Epidermal melanocyte (primary cell): ENCODE results near the gene LRBA.
"Not testable (repeated sequence)": the region's sequence is repeated elsewhere in the genome, so short reads cannot be mapped to it uniquely, and the experiment has no call there.

Experiments
- DNase-seq: peaks from one replicate; pipeline ENCODE4 v3.0.0; 2011; ENCODE audit warnings: low spot score; ENCODE audit not compliant: insufficient read length

The LRBA gene

DNA sequence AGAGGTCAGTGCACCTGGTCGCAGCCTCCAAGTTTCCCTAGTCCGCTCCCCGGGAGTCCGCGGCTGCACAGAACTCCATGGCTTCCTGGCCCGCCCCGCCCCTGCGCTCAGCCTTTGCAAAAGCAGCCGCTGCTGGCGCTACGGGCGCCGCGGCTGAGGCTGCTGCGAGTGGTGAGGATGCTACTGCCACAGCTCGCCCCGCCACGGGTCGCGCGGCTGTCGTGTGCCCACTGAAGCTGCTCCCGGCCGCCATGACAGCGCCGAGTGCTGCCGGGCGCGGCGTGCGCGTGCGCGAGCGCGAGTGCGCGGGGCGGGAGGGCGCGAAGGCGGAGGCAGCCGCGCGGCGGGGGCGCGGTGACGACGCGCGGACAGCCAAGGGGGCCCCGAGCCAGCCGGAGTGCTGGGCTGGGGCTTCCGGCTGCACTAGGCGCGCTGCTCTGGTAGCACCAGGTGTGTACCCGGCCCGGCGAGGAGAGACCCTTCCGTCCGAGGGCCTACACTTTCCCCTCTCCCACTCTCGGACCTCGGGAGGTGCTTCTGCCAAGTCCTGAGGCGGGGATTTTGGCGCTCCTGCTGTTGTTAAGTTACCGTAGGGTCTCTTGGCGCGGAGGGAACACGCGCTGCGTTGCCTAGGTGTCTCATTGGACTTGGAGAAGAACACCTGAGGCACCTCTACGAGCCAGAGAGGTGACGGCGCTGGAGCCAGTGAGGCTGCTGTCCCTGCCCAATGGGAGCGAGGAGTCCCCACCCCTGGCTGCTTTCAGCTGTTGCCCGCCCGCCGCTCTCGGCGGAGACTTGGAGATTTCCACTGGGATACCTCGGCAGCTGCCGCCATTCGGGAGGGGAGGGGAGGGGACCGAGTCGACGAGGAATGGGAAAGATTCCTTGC lies 619 bp upstream of the LRBA start:
- DNase-seq: peak; percentile 42

DNA sequence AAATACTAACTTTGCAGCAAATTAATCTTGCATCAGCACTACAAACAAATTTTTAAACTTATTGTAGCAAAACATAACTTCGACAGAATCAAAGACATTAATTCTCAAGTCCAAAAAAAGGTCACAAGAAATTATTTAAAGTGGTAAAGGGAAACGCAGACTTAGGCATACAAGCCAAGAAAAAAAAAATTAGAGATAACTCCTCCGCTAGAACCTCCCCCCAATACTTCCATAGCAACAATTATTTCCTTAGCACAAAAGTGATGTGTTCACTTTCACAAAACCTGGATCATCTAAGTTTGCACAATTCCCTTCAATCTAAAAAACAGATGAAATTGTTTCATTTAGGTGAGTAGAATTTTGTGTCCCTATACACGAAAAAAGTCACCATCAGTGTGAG lies 1.1 kb downstream of the LRBA start:
- DNase-seq: no peak

DNA sequence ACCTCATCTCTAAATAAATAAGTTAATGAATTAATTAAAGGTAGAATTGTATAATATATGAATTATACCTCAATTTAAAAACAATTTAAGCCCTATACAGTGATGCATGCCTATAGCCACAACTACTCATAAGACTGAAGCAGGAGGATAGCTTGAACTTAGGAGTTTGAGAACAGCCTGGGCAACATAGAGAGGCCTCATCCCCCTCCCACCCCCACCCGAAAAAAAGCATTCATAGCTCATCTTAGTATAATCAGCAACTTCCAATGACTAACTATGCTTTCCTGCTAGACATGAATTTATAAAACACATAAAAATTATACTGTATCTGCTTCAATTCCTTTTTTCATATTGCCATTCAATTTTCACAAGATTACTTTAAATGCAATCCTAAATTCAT lies 1.6 kb downstream of the LRBA start:
- no peak for DNase-seq

DNA sequence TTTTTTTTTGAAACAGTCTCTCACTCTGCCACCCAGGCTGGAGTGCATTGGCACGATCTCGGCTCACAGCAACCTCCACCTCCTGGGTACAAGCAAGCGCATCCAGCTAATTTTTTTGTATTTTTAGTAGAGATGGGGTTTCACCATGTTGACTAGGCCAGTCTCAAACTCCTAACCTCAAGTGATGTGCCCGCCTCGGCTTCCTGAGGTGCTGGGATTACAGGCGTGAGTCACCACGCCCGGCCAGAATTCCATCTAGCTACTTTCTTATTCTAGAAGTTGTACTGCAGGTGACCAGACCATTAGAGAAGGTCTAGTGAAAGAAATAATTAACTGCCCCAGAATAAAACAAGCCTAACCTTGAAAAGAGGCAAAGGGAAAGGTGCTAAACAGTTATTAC lies 2.3 kb downstream of the LRBA start:
- no peak for DNase-seq

DNA sequence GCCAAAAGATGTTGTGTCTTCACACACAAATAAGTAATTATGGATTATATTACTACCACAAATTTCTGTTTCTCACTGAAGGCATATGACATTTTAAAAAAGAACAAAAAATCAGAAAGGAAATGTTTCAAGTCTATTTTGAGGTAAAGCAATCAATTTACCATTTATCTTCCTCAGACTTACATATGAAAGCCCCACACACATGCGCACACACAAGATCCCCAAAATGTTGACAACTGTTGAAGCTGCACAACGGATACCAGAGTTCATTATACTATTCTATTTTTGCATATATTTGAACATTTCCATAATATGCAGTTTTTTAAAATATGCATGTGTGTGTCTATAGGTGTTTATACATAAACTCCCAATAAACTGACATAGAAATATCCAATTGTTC lies 2.7 kb downstream of the LRBA start:
- DNase-seq: no peak

DNA sequence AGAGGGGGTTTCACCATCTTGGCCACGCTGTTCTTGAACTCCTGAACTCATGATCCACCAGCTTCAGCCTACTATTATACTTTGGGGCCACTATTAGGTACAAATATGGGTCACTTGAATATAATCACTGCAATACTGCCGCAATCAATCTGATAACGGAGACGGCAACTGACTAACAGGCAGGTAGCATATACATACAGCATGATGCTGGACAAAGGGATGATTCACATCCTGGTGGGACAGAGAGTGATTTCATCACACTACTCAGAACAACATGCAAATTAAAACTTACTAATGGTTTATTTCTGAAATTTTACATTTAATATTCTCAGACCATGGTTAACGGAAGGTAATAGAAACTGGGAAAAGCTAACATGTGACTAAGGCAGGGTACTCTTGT lies 10.9 kb downstream of the LRBA start:
- no peak for DNase-seq

DNA sequence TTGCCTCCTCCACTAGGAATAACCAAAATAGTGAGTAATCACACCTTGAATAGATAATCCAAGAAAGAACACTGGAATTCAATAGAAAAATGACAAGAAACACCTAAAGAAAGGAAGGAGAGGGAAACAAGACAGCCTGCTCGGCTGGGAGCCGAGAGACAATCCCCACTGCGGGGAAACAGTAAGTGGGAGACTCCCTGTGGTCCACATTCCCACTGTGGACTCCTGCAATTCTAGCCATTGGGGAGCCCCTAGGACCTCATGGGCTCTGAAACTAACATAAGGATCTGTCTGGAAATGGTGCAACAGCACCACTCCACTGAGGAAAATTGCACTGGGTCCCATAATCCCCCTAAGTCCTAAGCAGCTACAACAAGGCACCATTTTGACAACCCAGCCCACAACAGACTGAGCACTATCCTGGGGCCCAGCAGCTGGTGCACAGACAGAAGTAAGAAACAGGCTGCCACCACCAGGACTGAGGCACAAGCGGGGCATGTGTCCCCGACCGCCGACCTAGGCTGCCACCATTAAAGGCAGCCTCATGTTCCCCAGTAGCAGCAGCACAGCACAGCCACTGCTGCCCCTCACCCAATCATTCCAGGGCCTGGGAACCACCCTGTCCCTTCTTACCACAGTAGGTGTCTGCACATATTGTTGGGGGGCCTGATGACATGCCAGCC lies 14.2 kb downstream of the LRBA start:
- DNase-seq: no peak

DNA sequence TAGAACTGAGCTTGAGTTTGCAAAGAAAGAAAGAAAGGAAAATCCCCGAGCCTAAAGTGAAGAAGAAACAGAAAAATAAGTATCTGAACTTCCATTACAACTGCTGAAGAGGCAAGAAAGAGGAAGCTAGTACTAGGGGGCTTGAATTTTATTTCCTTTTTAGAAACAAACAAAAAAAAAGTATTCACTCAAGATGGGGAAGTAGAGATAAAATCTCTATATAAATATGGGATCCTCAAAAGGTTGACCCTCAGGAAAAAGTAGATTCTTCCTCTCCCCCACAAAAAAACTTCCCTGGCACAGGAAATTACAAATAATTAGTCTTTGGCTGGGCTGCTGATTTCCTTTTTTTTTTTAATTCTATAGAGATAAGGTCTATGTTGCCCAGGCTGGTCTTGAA lies 16.0 kb downstream of the LRBA start:
- no peak for DNase-seq

DNA sequence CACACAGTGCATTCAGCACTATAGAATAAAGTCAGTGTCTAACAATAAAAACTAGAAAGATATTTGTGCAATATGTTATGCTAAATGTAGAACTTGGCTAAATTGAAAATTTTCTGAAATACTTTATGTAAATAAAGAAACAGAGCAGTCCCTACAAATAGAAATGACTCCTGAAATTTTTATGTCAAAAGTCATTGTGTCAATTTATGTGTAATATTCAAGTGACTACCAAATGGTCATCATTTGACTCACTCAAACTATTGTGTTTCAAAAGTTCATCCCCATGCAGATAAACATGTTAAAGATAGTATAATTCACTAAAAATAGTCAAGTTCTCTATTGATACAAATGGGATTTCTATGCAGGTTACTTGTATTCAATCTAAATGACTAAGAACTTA lies 17.9 kb downstream of the LRBA start:
- no peak for DNase-seq

DNA sequence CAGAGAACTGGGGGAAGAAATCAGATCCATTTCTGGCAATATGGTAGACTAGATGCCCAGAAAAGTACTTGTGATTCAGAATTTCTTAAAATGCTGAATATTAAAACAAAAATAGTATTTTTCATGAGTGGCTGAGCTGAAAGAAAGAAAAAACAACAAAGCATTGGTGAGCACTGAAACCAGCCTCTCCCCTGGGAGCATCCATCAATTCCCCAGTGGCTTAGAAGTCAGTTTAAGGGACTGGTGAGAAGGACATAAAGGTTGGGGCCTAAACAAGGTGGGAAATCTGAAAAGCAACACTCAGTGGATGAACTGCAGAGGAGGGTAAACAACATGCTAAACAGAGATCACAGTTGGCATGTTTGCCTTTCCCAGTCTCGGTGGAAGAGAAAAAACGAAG lies 20.4 kb downstream of the LRBA start:
- DNase-seq: no peak

DNA sequence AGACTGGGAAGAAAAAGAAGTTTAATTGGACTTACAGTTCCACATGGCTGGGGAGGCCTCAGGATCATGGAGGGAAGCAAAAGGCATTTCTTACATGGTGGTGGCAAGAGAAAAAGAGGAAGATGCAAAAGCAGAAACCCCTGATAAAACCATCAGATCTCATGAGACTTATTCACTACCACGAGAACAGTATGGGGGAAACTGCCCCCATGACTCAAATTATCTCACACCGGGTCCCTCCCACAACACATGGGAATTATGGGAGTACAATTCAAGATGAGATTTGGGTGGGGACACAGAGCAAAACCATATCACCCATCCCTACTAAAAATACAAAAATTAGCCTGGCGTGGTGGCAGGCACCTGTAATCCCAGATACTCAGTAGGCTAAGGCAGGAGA lies 21.5 kb downstream of the LRBA start:
- not testable (repeated sequence) for DNase-seq

DNA sequence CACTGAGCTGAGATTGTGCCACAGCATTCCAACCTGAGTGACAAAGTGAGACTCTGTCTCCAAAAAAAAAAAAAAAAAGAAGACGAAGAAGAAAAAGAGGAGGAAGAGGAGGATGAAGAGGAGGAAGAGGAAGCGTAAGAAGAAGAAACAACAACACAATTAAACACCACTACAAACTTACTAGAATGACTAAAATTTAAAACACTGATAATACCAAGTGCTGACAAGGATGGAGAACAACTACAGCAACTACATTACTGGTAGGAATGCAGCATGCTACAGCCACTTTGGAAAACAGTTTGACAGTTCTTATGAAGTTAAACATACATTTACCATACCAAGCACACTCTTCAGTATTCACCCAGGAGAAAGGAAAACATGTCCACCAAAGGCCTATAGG lies 24.1 kb downstream of the LRBA start:
- DNase-seq: no peak

DNA sequence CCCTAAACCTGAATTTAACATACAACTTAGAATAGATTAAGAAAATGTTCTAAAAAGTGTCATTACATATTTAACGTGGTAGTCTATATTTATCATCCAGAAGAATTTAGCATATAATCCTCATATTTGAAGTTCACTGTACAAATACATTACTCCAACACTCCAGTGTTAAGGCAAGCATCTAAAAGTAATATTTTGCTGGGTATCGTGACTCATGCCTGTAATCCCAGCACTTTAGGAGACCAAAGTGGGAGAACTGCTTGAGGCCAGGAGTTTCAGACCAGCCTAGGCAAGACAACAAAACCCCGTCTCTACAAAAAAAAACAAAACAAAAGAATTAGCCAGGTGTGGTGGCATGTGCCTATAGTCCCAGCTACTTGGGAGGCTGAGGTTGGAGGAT lies 24.8 kb downstream of the LRBA start:
- DNase-seq: no peak

DNA sequence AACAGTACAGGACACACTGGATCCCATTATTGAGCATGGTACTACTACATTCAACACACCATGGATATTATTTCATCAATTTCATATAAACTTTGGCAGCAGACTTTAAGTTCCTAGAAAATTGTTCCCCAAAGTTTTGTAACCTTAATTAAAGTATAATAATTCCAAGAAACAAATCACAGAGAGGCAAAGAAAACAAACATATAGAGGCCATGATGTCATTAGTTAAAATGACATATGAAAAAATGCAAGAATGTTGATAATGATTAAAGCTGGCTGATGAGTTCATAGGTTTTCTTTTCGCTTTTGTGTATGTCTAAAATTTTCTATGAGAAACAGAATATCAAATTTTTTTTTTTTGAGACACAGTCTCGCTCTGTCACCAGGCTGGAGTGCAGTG lies 26.8 kb downstream of the LRBA start:
- no peak for DNase-seq

DNA sequence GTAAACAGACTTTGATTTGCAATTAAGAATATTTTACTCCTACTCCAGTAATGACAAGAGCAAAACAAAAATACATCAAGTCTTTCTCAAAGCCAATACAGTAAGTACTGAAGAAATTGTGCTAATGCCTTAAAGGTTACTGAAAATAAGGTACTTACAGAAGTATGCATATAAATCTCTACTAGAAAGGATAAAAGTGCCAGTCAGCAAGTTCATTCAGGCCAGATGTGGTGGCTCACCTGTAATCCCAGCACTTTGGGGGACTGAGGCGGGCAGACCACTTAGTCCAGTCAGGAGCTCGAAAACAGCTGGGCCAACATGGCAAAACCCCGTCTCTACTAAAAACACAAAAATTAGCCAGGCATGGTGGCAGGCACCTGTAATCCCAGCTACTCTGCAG lies 27.9 kb downstream of the LRBA start:
- DNase-seq: no peak

DNA sequence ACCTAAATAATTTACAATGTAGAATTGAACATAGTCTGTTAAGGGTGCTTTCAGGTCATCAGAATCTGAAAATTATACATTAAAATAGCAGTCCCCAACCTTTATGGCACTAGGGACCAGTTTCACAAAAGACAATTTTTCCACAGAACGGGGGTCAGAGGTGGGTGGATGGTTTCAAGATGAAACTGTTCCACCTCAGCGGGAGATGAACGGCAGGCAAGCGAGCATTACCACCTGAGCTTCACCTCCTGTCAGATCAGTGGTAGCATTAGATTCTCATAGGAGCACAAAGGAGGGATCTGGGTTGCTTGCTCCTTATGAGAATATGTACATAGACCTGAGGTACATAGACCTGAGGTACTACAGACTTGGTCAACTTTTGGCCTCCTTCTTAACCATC lies 29.0 kb downstream of the LRBA start:
- DNase-seq: no peak

DNA sequence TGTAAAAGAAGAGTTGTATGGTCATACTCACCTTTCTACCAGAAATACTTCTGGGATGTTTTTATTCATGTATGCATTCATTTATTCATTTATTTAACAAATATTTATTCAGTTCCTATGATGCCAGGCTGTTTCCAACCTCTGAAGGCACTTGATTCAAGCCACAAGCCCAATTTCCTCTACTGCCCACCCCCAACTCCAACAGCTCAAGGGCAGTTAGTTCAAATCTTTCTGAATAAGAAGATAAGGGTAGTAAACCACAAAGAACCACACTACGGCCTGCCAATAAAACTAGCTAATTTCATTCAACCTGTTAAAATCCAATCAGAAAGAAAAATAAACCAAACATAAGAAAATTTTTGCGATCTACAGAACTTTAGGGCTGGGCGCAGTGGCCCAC lies 31.2 kb downstream of the LRBA start:
- no peak for DNase-seq

DNA sequence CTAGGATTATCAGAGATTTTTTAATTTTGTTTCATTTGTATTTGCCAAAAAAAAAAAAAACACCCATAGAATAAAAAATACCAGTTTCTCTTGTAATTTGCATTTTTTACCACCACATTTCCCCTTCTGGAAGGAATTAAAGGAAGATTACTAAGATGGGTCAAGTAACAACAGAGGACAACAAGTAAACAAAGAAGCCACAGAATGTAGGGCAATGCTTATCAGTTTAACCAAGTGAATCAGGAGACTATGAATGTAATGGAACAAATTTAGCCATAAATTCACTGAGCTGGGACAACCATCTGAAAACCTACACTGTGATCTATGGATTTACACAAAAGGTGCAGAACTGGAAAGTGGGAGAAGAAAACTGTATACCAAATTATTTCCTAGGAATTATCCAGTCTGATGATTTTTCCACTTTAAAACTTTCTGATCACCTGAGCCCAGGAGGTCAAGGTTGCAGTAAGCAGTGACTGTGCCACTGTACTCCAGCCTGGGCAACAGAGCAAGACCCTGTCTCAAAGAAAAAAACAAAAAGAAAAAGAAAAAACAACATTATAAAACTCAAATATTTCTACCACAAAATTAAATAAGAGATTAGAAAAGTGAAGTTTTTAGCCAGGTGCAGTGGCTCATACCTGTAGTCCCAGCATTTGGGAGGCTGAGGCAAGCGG lies 32.4 kb downstream of the LRBA start:
- no peak for DNase-seq

DNA sequence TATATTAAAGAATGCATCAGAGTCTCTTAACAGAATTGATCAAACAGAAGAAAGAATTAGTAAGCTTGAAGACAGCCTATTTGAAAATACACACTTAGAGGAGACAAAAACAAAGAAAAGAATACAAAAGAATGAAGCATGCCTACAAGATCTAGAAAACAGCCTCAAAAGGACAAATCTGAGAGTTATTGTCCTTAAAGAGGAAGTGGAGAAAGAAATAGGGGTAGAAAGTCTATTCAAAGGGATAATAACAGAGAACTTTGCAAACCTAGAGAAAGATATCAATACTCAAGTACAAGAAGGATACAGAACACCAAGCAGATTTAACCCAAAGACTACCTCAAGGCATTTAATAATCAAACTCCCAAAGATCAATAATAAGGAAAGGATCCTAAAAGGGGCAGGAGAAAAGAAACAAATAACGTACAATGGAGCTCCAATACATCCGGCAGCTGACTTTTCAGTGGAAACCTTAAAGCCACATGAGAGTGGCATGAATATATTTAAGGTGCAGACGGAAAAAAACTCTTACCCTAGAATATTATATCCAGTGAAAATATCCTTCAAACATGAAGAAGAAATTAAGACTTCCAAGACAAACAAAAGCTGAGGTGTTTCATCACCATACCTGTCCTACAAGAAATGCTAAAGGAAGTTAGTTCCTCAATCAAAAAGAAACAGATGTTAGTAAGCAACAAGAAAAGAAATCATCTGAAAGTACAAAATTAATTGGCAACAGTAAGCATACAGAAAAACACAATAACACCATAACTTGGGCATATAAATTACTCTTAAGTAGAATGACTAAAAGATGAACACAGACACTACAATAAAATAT lies 36.1 kb downstream of the LRBA start:
- DNase-seq: no peak

DNA sequence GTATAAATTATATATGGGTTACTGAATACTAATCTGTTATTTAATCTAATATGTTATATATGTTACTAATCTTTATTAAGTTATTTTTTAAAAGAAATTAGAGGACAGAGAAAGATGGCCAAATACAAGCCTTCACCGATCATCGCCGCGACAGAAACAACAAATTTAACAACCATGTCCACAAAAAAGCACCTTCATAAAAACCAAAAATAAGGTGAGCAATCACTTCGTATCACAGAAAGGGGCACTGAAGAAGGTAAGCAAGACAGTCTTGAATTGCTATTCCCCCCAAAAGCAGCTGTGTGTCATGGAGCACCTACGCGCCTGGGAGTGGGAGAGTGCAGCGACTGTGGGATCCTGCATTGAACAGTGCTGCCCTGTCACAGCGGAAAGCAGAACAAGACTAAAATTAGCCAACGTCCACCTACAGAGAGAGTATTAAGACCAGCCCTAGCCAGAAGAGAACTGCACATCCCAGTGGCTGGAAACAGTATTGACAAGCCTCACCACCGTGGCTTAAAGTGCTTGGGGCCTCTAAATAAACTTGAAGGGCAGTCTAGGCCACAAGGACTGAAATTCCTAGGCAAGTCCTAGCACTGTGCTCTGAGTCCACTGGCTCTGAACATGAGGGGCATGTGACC lies 38.5 kb downstream of the LRBA start:
- no peak for DNase-seq

DNA sequence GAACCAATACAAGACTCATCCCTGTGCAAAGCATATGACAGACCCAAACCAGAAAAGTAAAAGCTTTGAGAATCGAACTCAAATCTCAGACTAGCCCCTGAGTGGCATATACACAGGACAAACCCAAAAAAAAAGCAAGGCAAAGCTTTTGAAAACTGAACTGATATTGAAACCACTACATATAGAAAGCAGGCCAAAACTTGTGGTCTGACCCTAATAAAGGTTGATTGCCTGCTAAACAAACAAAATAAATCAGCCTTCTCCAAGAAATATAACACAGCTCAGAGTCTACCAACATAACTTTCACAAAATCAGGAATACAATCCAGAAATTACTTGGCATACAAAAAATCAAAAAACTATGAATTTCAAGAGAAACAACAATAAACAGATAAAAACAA lies 40.3 kb downstream of the LRBA start:
- no peak for DNase-seq
